ENCODE data around the gene RPL38.
"Not testable (repeated sequence)": the region's sequence is repeated elsewhere in the genome, so short reads cannot be mapped to it uniquely, and the experiment has no call there.

The RPL38 gene

DNA sequence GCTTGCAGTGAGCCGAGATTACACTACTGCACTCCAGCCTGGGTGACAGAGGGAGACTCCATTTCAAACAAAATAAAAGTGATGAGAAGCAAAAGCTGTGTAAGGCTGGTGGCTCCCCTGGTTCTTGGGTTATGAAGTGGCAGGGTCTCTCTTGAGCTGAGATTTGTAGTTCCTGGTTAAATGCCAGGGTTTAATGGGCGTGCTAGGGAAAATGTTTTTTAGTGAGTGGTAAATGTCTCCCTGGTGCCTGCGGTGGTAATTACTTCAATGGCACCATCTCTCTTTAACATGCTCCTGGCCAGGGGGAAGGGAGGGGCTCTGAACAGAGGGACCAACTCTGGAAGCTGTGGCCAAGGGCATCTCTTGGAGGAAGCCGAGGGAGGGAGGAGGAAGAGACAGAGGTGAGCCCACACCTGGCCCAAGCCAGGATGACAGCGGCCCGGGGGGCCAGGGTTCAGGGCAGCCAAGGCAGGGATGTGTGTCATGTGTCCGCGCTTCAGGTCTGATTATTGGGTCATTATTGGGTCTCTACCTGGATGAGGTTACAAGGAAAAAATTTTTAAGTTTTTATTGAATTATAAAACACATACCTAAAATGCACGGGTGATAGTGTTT is 17.8 kb upstream of the RPL38 start:
- DNase-seq, result no peak

DNA sequence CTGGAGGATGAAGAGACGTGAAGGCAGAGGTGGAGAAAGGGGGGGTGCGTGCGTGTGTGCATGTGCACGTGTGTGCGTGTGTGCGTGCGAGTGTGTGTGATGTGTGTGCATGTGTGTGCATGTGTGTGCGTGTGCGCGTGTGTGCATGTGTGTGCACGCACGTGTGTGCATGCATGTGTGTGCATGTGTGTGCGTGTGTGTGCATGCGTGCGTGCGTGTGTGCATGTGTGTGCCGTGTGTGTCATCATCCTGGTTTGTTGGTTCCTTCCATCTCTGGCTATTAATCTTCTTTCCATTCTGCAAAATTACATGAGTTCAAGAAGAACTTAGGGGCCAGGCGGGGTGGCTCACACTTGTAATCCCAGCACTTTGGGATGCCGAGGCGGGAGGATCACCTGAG is 17.0 kb upstream of the RPL38 start:
- no peak for DNase-seq

DNA sequence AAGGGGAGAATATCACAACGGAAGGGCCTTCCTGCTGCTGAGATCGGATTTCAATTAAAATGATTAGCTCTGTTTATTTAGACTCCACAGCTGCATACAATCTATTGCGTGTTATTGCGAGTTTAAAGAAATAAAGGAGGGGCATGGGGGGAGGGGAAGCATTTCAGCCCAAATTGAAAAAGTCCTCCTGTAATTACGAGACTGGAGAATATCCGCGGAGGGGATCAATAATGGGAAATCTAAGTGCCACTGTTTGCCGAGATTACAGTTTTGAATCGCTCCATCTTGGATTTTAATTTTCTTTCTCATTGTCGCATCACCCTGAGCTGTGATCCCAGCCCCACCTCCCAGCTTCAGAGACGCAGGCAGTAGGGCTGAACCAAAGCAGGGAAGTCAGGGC is 15.7 kb upstream of the RPL38 start:
- DNase-seq, result peak; percentile 62

DNA sequence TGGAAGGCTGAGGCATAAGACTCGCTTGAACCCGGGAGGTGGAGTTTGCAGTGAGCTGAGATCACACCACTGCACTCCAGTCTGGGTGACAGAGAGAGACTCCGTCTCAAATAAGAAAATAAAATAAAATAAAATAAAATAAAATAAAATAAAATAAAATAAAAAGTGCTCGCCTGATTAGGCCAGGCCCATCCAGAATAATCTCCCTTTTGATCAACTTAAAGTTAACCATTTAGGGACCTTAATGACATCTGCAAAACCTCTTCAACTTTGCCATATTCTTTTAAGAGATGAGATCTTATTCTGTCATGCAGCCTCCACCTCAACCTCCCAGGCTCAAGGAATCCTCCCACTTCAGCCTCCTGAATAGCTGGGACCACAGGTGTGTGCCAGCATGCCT is 14.8 kb upstream of the RPL38 start:
- not testable (repeated sequence) for DNase-seq

DNA sequence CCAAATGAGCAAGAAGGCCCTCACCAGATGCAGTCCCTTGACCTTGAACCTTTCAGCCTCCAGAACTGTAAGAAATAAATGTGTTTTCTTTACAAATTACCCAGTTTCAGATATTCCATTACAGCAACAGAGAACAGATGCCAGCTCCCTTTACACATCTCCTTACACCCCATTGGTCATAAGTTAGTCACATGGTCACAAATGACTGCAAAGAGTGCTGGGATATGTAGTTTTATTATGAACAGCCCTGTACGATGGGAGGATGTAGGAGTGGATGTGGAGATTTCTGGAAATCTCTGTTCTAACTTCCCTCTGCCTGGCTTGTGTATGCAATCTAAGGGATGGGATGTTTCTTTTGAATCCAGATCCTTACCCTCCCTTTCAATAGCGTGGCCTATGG is 13.3 kb upstream of the RPL38 start:
- DNase-seq, result peak; percentile 56

DNA sequence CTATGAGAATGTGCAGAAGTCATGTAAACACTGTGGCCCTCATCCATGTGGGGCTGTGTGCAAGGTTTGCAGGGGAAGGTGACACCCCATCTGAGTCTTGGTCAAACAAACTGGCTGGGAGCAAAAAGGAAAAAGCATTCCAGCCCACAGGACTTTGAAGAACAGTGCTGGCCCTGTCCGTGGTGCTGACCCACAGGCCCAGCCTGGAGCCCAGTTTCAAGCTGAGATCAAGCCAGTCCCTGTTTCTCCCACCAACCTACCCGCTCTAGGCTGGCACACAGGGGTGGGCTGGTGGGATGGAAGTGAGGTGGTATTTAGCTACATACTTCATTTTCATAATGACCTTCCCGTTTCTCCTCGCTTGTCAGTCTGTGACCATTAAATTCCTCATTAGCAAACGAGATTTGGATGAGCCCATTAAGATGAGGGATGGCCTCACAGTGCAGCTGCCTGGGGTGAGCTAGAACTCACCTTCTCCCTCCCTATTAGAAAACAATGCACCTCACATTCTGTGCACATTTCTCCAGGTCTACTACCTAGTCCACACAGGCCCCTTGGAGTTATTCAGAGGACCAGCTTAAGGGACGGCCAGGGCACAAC is 12.6 kb upstream of the RPL38 start:
- no peak for DNase-seq

DNA sequence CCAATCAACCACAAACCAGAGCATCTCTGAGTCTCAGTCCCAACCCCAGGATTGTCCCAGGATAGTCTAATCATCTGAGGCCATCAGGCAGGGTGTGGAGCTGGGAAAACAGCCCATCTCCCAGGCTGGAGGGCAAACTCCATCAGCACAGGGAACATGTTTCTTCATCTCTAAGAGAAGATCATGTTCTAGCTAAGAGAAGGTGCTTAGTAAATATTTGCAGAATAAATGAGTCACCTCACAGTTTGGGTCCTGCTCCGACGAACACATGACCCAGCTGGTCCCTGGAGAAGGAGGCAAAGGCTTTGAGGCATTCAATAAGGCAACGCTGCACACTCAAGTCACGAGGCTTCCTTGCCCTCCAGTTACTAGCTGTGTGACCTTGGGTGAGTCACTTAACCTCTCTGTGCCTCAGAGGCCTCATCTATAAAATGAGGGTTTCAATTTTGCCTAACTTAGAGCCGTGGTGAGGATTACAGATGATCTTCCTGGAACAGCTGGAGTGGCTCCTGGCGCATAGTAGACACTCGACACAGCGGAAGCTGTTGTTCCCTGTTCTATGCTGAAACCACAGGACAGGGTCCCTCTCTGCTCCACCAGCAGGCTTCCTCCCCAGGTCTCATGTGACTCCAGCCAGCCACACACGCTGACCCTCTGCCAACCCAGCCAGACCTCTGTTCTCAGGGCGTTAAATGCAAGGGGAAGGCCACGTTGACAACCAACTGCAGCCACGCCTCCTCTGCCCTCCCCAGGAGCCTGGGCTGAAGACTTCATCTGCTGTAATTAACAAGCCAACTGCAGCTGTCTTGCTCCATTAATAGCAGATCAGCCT is 10.3 kb upstream of the RPL38 start:
- DNase-seq, result peak; percentile 42

DNA sequence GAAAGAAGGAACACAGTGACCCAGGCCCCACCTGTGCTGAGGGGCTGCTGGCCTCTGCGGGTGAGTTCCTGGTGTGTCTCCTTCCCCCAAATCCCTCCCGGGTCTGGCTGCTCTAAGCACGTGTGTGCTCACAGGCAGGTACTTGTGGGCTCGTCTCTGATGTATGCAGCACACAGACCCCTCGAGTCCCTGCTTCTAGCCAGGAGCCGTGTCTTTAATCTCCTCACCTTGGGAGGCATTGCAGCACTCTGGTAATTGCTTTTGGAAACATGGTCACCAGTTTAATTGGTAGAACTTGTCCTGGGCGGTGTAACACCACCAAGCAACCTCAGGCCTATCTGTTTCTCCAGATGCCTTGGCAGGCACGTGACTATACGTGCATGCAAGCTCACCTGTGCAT is 8.8 kb upstream of the RPL38 start:
- no peak for DNase-seq

DNA sequence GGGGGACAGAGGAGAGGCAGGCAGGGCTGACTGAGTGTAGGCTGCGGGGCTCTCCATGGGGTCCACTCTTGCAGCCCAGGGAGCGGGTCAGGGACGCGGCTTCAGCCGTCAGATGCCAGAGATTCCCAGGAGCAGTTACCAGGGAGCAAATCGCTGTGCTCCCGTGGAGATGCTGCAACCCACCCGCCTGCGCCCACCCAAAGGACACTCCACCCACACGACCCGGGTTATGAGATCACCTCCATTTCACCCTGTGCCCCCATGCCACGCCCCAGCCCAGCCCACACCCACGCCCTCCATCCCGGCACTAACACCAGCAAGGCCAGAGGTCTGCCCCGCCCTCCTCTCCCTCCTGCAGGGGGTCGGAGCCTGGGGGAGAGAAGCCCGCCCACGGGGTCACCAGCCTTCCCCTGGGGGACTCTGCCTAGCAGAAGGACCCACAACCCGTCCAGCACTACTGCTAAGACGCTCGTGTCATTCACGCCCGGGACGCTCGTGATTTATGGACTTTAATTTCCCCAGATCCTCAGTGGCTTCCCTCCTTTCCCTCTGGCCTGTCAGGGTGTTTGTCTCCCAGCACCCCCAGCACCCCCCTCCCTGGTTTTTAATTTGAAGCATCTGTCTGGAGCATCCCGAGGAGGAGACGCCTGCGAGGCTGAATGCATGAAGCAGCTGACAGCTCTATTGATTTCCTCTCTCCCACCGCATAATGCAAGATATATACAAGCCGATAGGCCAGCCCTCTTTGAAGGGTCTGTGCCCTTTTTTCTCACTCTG is 6.7 kb upstream of the RPL38 start:
- no peak for DNase-seq

DNA sequence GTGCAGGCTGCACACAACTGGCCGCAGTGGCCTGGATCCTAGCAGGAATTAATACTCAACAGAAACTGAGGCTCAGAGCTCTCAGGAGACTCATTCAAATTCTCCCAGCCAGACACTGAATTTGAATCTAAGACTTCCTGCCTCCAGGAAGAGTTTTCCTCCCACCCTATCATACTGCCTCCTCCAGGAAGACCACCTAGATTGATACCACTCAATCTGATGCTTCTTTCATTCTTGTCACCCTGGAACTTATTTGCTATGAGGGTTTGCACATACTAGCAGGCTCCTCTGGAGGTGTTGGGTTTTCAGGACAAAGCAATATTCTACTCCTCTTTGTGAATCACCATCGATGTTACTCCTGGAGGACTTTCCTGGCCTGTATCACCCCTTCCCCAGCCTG is 5.7 kb upstream of the RPL38 start:
- DNase-seq, result no peak

DNA sequence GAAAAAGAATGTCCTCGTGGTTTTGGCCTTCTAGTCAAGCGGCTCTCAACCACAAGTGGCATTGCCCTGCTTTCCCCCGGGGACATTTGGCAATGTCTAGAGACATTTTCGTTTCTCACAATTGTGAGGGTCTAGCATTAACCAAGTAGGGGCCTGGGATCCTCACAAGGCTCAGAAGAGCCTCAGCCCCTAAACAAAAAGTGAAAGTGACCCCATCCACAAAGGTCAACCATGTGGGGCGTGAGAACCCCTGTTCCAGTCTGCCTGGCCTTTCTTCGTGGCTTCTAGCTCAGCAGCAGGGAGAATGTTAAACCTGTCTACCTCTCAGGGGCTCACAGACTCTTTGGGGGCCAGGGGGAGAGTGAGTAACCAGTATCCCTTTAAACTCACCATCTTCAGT is 4.8 kb upstream of the RPL38 start:
- no peak for DNase-seq

DNA sequence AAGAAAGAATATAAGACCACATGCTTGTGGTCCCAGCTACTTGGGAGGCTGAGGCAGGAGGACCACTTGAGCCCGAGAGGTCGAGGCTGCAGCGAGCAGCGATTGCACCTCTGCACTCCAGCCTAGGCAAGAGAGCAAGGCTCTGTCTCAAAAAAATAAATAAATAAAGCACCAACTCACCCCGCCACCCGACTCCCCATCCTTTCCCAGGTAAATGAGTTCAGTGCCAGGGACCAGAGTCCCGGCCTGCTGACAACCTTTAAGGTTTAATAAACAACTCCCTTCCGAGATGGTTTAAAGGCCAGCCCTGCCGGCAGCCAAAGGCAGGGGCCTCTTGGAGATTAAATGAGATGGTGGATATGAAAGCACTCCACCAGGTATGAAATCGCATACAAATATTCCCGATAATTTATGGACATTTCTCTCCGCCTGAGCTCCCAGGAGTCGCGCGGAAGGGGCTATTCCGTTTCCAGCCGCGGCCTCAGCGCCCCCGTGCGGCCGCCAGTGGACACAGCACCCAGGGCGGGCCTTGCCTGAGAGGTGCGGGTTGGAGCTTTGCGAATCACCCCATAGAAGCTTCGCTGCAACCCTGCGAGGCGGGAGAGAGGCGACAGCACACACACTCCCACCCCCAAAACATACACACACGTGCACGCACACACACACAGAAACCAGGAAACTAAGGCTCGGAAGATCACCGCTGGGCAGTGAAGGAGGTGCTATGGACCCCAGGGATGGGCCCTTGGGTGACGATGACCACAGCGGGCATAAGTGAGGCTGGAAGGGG is 4.0 kb upstream of the RPL38 start:
- peak; percentile 12 for DNase-seq

DNA sequence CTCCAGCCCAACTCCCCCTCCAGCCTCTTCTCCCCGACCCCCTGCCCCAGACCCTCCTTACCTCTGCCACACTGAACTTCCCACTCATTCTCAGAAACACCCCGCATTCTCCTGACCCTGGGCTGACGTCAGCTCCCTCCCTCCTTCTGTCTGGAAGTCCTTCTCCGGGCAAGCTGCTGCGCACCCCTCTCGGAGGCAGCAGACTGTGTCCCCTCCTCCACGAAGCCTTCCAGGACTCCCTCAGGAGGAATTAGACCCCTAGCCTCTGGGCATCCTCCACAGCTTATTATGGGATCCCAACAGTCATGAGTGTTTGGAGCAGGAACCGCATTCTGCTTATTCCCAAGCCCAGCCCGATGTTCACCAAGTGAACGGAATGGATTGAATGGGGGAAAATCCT is 3.4 kb upstream of the RPL38 start:
- DNase-seq, result no peak

DNA sequence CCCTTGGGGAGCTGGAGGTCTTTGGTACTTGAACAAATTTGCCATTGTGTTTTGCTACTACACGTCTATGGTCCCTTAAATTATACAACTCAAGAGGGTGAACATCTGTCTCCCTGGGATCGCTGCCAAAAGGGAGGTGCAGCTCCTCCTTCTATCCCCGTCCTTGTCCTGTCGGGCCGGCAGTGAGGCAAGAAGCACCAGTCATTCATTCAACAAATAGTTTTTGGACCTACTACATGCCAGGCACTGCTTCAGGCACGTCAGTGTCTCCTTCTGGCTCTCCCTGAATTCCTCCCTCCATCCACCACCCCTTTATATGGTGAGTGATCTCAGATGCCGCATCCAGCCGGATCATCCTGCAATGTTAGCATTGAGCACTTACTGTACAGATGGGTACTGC is 2.2 kb upstream of the RPL38 start:
- peak; percentile 86 for DNase-seq

DNA sequence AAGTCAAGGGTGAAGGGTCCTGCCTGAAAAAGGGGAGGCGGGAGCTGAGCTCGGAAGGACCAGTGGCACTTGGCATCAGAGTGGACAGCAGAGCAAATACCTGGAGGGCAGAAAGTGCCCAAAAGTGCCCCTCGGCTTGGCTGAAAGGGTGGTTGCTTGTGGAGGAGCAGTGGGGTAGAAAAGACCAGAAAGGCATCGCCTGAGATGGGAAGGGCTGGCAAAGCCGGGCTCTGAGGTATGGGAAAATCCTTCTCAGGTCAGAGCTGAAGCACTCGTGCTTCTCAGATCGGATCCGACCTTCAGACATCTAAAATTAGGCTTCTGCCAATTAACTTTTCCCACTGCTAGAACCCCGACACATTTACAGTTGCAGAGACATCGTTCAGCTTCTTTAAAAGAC is 1.5 kb upstream of the RPL38 start:
- no peak for DNase-seq

DNA sequence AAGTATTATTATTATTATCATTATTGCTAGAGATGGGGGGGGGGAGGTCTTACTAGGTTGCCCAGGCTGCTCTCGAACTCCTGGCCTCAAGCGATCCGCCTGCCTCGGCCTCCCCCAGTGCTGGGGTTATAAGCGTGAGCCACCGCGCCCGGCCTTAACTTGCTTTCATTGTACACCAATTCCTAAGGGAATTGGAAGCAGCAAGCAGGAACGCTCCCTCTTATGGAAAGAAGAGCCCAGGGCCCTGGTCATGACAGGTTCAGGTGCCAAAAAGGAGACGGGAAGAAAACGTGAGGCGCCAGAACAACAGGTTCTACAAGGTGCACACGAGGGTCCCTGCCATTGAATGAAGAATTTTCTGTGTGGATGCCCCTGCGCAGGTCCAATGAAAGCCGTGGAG is 540 bp upstream of the RPL38 start:
- peak; percentile 40 for DNase-seq

DNA sequence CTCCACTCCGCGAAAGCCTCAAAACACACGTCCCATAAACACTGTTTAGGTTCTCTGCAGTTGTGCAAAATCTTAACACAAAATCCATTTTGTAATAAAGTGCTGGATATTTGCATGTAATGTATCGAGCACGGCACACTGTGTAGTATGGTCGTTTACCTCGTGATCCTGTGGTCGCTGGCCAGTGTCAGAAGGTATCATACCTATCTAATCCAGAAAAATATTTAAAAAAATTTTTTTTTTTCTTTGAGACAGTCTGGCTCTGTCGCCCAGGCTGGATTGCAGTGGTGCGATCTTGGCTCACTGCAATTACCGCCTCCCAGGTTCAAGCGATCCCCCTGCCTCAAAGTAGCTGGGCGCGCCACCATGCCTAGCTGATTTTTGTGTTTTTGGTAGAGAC is 996 bp downstream of the RPL38 start:
- no peak for DNase-seq

DNA sequence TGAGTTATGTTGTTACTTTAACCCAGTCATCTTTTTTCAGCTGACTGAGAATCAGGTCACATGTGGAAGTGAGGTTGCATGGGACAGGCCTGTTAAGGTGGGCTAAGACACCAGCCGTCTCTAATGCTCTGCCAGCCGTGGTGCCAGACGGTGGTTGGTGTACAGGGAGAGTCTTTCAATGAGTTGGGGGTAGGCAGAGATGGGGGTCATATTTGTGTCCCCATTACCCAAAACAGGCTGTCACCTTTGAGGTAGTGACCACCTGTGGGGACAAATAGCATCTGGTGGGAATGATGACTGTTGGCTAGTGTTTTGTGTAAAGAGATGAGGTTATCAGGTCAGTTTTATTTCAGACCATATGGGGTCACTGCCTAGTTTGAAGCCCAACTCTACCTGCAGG is 1.8 kb downstream of the RPL38 start:
- no peak for DNase-seq

DNA sequence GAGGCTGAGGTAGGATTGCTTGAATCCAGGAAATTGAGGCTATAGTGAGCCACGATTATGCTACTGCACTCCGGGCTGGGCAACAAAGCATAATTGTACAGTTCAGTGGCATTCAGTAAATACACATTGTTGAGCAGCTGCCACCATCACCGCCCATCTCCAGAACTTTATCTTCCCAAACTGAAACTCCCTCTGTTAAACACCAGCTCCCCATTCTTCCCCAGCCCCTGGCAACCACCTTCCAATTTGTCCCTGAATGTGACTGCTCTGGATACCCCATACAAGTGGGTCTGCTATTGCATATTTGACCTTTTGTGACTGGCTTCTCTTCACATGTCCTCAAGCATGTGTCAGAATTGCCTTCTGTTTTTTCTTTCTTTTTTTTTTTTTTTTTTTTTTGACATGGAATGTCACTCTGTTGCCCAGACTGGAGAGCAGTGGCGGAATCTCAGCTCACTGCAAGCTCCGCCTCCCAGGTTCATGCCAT is 2.9 kb downstream of the RPL38 start:
- DNase-seq, result no peak

DNA sequence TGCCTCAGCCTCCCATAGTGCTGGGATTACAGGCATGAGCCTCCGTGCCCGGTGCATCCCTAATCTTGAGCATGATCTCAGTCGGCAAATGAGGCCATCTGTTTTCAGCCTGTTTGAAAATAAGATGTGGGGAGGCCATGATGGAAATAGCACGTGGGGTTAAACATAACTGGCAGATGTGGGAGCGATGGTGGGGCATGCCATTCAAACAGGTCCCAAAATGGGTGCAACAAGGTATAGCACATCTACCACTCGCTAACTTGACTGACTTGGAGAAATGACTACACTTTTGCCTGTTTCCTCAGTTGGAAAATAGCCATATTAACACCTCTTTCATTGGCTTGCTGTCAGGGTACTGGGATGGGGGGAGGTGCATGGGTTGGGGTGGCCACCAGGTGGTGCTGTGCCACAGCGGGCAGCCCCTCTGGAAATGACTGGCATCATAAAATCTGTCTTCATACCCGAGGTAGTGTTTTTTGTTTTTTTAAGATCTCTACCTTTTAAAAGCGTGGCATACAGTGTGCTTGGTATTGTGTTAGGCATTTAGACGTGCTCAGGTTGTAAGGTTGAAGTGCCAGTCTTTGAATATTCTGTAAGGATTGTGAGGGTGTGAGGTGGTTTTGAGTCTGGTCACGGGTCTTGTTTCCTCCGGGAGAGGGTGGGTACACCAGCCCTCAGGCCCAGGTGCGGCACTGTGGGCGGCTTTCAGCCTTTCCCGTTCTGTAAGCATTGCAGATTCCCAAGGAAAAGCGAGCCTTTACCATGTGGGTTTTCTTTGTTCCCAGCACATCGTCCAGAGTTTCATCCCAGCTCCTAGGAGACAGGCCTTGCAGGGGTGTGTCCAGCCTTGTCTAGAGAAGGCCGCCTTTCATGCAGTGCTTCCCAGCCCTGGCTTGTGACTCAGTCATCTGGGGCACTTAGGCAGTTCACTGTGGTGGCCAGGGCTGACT is 7.0 kb downstream of the RPL38 start:
- peak; percentile 8 for DNase-seq

DNA sequence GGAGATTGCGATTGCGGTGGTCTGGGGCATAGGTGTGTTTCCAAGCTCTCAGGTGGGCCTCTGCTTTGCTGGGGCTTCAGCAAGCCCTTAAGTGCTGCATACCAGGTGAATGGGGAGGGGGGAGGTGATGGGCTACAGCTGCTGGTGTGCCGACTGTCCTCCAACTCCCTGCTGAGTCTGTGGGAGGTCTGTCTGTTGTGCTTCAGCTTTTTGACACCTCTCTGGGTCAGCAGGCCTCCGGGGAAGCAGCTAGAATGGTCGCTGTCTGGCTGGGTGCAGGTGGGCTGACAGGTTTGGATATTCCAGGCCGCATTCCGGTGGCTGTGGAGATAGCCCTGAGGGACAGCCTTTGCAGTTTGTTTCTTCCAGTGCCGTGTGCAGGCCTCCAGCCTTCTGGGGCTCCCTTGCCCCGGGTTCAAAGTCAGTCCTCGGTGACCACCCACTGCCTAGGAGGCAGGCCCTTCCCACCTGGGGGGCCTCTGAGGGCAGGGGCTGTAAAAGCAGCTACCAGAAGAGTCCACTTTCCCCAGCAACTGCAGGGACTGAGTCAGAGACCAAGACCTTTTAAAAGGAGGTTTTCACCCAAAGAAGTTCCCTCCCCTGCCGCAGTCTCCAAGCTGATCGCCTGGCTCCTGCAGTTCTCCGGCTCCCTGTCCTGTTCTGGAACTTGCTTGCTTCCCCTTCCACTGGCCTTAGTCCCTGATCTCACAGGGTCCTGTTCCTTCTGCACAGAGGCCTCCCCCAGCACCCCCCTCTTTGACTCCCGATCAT is 7.8 kb downstream of the RPL38 start:
- no peak for DNase-seq

All from DMS153 (cell line).